Measurements from ENCODE around the gene DDIT3. TPM values are rescaled to one million over a fixed set of nuclear protein-coding genes. Genes with fewer than 3 reads are reported as not detected.
A peak's percentile ranks its signal among the peaks of the same experiment; 100 is the strongest.

The DDIT3 gene
- total and polyA plus RNA-seq, 2 of the 8 experiments (the other 6 are each of a cell fraction or from before 2014, with no cell fraction given): 4.9 to 5.7 TPM

- H2BK12ac ChIP-seq (ENCODE audit: low read depth, low read length): no peak overlapping the region
- CTCF ChIA-PET (ENCODE audit: partially characterized antibody): interaction anchor here (0.6 to 2.5 kb wide), 6 partner anchors 9 to 85 kb away, joined by 3 to 9 read pairs (median 4); partner anchors contain the start of gene MARS1
- no peak overlapping the region for H2BK15ac ChIP-seq (ENCODE audit: low read length)
- TF ChIP-seq RAD21 (IDR thresholded peaks at IDR 0.05 in 1 of 2, conservative IDR thresholded peaks at IDR 0.05 in 1 of 2; ENCODE audit: low read depth in 2 of 2, low read length in 2 of 2) (no peak), CBX8 (IDR thresholded peaks at IDR 0.05; ENCODE audit: borderline replicate concordance, low read depth, low read length) (no peak)
Observed at GRCh38 chr12:57497223-57498131, 22.8 kb downstream of the DDIT3 start.

More at GRCh38 chr12:57497223-57498131, 22.8 kb downstream of the DDIT3 start:
- Histone ChIP-seq H3K23me2 (ENCODE audit: low read depth, low read length) (peaks cover 1% of the 10 kb centered on the region; the same call in 1 of the 2 replicates), H3K79me2 (ENCODE audit: control insufficient read depth in 1 of 2, insufficient read depth in 2 of 2, low read length in 2 of 2) (peaks cover 0 to 6% of the 10 kb centered on the region in 2 experiments; a peak in 1 of 4 replicates), H3K9ac (replicated peaks in 1 of 4; ENCODE audit: extremely low read depth in 1 of 4, low read depth in 3 of 4, low read length in 3 of 4) (peak overlapping the region in 1 of 4 experiments; percentile 7; a peak in 1 of 7 replicates), H3K14ac (ENCODE audit: insufficient read length) (no peak overlapping the region), H4K20me1 (replicated peaks in 1 of 2; ENCODE audit: control insufficient read depth in 1 of 2, insufficient read depth in 2 of 2, low read length in 2 of 2) (peaks cover 0 to 2% of the 10 kb centered on the region in 2 experiments), H4K5ac (ENCODE audit: insufficient read length, low read depth, low read length) (no peak overlapping the region), H3K4me1 (replicated peaks in 1 of 4; ENCODE audit: control insufficient read depth in 3 of 4, insufficient read depth in 4 of 4, low read length in 3 of 4) (no peaks in the 10 kb centered on the region), H2BK120ac (replicated peaks; ENCODE audit: low read depth, low read length) (no peak overlapping the region), H3K4me2 (ENCODE audit: insufficient read depth in 1 of 2, low read depth in 2 of 2, low read length in 2 of 2) (no peak overlapping the region), H2AFZ (ENCODE audit: low read length) (no peak overlapping the region), H3K4me3 (ENCODE audit: extremely low read depth in 1 of 4, insufficient read depth in 2 of 4, low read depth in 3 of 4, low read length in 4 of 4) (no peak overlapping the region), H3K4ac (replicated peaks; ENCODE audit: insufficient read length, low read depth, low read length) (no peak overlapping the region), H3K36me3 (ENCODE audit: control insufficient read depth in 2 of 4, insufficient read depth in 4 of 4, low read length in 3 of 4) (peaks cover 30 to 82% (median 59%) of the 10 kb centered on the region in 4 experiments), H3K18ac (ENCODE audit: extremely low read depth, low read length) (no peak overlapping the region), H4K8ac (ENCODE audit: extremely low read depth, insufficient read depth, low read length) (no peak overlapping the region), H2BK5ac (ENCODE audit: low read depth, low read length) (peak overlapping the region; percentile 12; the same call in 1 of the 2 replicates), H2BK20ac (ENCODE audit: low read length) (no peak overlapping the region), H3K23ac (ENCODE audit: insufficient read length) (no peak overlapping the region), H3K56ac (replicated peaks; ENCODE audit: insufficient read length, low read depth, low read length) (no peak overlapping the region), H3K79me1 (ENCODE audit: low read depth, low read length) (peaks cover 5% of the 10 kb centered on the region; the same call in 1 of the 2 replicates), H3K9me3 (ENCODE audit: insufficient read depth in 2 of 2, low read depth in 1 of 2, low read length in 1 of 2) (no peaks in the 10 kb centered on the region; a peak in 1 of 4 replicates), H3K27me3 (replicated peaks in 1 of 4; ENCODE audit: control insufficient read depth in 3 of 4, extremely low read depth in 1 of 4, insufficient read depth in 3 of 4, low read length in 3 of 4) (no peaks in the 10 kb centered on the region), H4K91ac (replicated peaks; ENCODE audit: insufficient read length, low read length) (no peak overlapping the region), H2AK5ac (ENCODE audit: low read depth, low read length) (no peak overlapping the region), H3K27ac (ENCODE audit: low read depth, low read length) (no peak overlapping the region; the same call in 1 of the 2 replicates)
- WGBS, 2 experiments (ENCODE audit: extremely low coverage in 1 of 2, insufficient coverage in 1 of 2, insufficient read length in 1 of 2, insufficient replicate concordance in 2 of 2, low coverage in 1 of 2, low lambda C conversion rate in 2 of 2, missing lambda C conversion rate in 1 of 2): 92% methylated on average over 12 of the region's 12 CpGs; no CpG with 5 or more reads in 1 of the 2 experiments
- no peak for DNase-seq (ENCODE audit: low read depth in 1 of 2, low spot score in 2 of 2)
- FAIRE-seq: no peak
- POLR2A ChIA-PET (ENCODE audit: partially characterized antibody): interaction anchor here (0.6 to 1.5 kb wide), 8 partner anchors 34 to 326 kb away, joined by 3 to 4 read pairs (median 3); no protein-coding TSS in a partner anchor

Data from H1 (cell line).